SIG-M5 treated with dmso at 0.1 percent for 504 hours (cell line): ENCODE results near the gene ZNF175.

Experiments used
- DNase-seq: peaks from one replicate; lab custom pipeline; 2025; ENCODE audit not compliant: unreplicated experiment; lab: John Stamatoyannopoulos, UW

The ZNF175 gene

GRCh38 chr19:51570962-51571575, at the start of gene ZNF175:
ZNF175 (plus strand) TSS chr19:51571283; CDS start chr19:51573330, 2,047 bp downstream.
- DNase-seq = peak; percentile 89

- no peak for DNase-seq
Observed at GRCh38 chr19:51521357-51521756, 49.7 kb upstream of the ZNF175 start.

GRCh38 chr19:51521781-51522180, 49.3 kb upstream of the ZNF175 start:
- no peak for DNase-seq

- DNase-seq = no peak
Observed at GRCh38 chr19:51524666-51525264, 46.3 kb upstream of the ZNF175 start.

GRCh38 chr19:51525651-51526050, 45.4 kb upstream of the ZNF175 start:
- no peak for DNase-seq

- DNase-seq = no peak
Observed at GRCh38 chr19:51529301-51529700, 41.8 kb upstream of the ZNF175 start.

- no peak for DNase-seq
Observed at GRCh38 chr19:51530616-51531015, 40.5 kb upstream of the ZNF175 start.

GRCh38 chr19:51531349-51532315, 39.5 kb upstream of the ZNF175 start, which contains the start of gene SIGLEC6:
SIGLEC6 (minus strand) TSS chr19:51531670; CDS start chr19:51531648, 22 bp downstream.
- DNase-seq = peak; percentile 75

GRCh38 chr19:51535535-51535934, 35.5 kb upstream of the ZNF175 start:
- no peak for DNase-seq

- DNase-seq = no peak
Observed at GRCh38 chr19:51539821-51540366, 31.2 kb upstream of the ZNF175 start.

GRCh38 chr19:51541458-51542357, 29.4 kb upstream of the ZNF175 start:
- no peak for DNase-seq

- DNase-seq = no peak
Observed at GRCh38 chr19:51542699-51543098, 28.4 kb upstream of the ZNF175 start.

GRCh38 chr19:51544038-51544437, 27.0 kb upstream of the ZNF175 start:
- DNase-seq = no peak

GRCh38 chr19:51546107-51546649, 24.9 kb upstream of the ZNF175 start:
- no peak for DNase-seq

- peak; percentile 84 for DNase-seq
Observed at GRCh38 chr19:51546650-51547396, 24.3 kb upstream of the ZNF175 start.

- no peak for DNase-seq
Observed at GRCh38 chr19:51547397-51548212, 23.5 kb upstream of the ZNF175 start.

GRCh38 chr19:51548213-51548651, 22.9 kb upstream of the ZNF175 start:
- no peak for DNase-seq

- DNase-seq = no peak
Observed at GRCh38 chr19:51548891-51549305, 22.2 kb upstream of the ZNF175 start.
